HG03521 (cell line): Measurements from ENCODE around the gene DPP4.

Experiments
- ATAC-seq: cut with Tn5 transposase; IDR thresholded peaks from one replicate; pipeline ENCODE4 v1.9.1; 2021; ENCODE audit warnings: mild to moderate bottlenecking, moderate library complexity; ENCODE audit not compliant: unreplicated experiment

The DPP4 gene

GRCh38 chr2:162073888-162074631 is at the start of gene DPP4:
TSS of gene DPP4 (minus strand) at chr2:162074215. CDS start at chr2:162073981, 234 bp downstream.
- peak; percentile 88 for ATAC-seq

GRCh38 chr2:162118166-162119031 is 44.4 kb upstream of the DPP4 start:
- ATAC-seq, result no peak

DNA sequence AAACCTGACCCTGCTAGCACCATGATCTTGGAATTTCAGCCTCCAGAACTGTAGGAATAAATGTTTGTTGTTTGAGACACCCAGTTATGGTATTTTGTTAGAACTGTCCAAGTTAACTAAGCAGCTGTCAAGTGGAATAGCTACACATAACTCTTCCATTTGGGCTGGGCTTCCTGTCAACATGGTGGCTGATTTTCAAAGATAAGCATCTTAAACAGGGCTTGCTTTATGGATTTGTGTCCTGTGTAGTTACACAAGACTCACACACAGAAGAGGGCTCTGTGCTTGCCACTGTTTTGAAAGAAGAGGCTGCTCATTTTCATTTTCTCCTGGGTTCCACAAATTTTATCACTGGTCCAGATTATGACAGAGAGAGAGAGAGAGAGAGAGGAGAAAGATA is 42.3 kb upstream of the DPP4 start:
- no peak for ATAC-seq

DNA sequence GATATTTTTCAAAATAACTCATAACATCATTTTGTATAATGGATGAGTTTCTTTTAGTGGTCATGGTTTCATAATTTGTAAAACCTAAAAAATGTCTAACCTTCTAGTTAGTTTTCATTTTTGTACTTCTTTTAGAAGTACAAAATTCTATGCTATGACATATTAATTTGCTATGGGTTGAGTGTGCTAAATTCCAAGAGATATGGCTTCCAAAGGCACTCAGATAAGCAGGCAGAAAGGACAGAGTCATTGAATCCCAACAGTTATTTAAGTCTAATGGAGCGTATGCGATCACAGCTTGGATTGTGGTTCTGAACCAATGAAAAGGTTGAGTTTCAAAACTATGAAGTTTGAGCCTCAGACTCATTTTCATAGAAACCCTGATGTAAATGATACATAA is 41.1 kb upstream of the DPP4 start:
- no peak for ATAC-seq

DNA sequence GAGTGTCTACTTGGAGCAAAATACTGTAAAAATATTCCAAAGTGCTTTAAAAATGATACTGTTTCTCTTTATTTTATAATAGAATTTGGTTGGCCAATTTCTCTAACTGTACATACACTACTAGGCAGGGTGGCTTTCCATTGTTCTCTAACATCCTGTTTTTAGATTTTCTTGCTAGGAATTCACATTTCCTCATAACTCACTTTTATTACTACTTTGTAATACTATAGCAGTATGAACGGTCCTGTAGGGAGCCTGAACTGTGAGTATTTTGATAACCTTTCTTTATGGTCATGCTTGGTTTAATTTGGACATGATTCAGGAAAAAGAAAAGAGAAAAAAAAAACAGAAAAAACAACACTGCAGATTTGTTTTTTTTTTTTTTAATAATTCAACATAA is 40.3 kb upstream of the DPP4 start:
- no peak for ATAC-seq

GRCh38 chr2:162113776-162114168 is 39.8 kb upstream of the DPP4 start:
- ATAC-seq, result no peak

DNA sequence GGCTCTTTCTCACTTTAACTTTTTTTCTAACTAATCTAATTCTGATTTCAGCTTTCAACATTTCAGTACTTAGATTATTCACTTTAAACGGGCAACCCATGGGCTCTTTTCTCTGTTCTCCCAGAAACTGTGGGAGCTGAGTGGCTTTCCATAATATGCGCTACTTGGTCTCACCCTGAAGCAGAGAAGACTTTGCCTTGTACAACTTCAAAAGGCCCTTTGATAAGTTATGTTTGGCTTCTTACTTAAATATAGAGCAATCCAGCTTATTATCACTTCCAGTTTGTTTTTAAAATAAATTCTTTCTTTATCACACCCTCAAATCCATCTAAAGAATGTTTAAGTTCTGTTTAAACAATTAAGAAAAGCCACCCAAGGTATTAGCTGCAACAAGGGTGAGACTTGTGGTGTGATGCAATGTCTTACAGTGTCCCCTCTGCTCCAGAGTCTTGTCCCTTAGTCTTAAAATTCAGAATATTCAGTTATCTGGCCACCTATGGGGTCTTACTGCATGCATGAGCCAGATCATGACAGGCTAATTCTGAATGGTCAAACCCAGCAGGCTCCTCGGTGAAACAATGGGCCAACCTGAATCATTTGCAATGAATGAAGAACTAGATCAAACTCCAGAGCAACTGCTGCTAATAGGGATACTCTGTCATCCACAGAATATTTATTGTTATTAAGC is 39.2 kb upstream of the DPP4 start:
- ATAC-seq, result no peak

DNA sequence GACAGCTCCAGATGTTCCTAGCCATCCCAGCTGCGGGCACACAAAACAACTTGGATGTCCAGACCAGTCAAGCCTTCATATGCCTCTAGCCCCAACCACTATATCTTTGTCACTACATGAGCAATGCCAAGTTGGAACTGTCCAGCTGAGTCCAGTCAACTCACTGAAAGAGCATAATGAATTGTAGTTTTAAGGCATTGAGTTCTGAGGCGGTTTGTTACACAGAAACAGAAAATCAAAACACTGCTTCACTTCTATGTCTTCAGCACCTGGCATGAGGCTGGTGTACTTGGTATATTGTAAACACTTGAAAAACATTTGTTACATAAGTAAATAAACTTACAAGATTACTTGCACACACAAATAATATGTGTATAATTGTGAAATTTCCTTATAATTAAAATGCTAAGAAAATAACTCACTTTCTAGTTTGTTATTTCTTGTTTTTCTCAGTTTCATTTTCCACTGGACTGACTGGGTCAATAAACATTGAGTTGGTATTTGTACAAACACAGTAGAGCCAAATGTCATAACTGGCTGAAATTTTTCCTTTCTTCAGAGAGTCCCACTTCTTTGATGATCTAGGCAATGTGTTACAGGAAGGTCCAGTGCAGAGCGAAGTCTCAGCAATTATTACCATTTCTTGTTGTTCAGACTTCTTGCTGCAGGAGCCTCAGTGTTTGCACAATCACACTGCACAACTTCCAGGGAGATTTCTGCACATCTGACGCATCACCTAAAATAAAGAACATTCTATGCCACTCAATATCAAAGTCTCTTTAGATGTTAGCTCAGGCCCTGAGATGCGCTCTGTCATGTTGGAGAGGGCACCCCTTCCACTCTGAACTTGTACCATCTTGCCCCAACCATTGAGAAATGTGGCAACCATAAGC is 38.2 kb upstream of the DPP4 start:
- ATAC-seq, result no peak

GRCh38 chr2:162107361-162107901 is 33.4 kb upstream of the DPP4 start:
- no peak for ATAC-seq

- ATAC-seq, result no peak
Measured at GRCh38 chr2:162106746-162107145, 32.7 kb upstream of the DPP4 start.

DNA sequence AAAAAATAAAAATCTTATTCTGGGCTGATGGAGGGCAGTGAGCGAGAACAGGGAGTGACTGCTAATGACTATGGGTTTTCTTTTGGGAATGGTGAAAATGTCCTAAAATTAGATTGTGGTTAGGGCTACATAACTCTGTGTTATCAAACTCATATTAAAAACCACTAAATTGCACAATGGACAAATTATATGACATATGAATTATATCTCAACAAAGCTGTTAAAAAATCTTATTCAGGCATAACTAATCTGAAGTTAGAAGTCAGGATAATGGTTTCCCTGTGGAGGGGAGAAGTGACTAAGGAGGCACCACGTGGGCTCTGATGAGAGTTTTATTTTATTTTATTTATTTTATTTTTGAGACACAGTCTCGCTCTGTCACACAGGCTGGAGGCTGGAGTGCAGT is 32.1 kb upstream of the DPP4 start:
- ATAC-seq, result no peak

DNA sequence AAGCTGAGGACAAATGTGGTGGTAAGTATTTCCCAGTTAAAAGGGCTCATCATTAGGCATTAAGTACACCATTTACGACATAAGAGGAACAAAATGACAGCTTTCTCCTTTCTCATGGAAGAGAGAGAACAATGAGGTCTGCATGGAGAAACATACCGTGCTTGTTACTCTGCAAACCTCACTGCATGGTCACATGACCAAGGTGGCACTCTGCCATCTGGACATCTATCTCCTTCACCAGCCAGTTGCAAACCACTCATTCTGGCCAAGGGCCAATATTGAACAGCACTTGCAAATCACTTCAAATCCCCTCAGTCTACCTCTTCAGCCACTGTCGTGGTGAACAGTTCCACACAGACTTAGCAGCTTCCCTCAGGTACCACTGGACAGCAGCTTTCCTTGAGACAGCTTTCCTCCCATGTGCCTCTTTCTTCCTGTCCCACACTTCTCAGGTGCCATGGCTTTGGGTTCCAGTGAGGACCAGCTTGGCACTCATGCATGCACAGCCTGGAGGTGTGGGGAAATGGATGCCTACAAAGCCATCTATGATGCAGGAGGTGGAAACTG is 29.5 kb upstream of the DPP4 start:
- no peak for ATAC-seq

GRCh38 chr2:162100579-162100978 is 26.6 kb upstream of the DPP4 start:
- no peak for ATAC-seq

GRCh38 chr2:162099836-162100235 is 25.8 kb upstream of the DPP4 start:
- no peak for ATAC-seq

GRCh38 chr2:162092658-162093556 is 18.9 kb upstream of the DPP4 start:
- ATAC-seq, result no peak

DNA sequence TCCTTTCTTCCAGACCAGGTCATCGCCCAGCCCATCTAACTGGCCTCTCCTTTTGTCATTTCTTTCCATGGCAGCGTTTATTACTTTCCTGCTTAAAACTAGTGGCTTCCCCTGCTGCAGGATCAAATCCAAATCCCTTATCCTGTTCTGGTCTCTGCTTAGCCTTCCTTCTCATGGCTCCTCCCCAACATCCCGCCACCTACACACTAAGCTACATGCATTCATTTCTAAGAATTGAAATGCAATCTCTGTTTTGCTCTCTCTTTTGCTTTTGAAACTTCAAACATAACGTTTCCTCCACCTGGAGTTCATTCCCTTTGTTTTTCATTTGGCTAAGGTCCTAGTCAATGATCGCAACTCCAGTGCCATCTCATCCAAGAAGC is 18.0 kb upstream of the DPP4 start:
- ATAC-seq, result no peak

GRCh38 chr2:162091325-162092007 is 17.5 kb upstream of the DPP4 start:
- ATAC-seq, result no peak

DNA sequence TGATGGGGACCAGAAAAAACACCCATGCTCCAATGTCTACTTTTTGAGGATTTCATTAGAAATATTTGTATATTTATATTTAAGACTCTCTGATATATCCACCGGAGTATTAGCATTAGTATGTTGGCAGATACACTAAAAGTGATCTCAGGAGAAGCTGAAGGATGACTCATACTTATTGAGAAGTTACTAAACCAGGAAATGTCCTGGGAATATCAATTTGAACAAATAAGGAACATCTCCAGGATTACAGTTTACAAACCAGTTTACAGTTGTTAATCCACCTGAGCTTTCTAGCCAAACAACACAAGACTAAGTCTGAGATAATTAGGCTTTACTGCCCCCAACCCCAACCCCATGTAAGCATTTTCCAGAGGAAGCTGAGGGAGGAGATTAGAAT is 16.1 kb upstream of the DPP4 start:
- ATAC-seq, result no peak
